Measurements from ENCODE around the gene CREB3.

GRCh38 chr9:35757892-35758275 lies 25.4 kb downstream of the CREB3 start:
- TF ChIP-seq POLR2A (IDR thresholded peaks at IDR 0.05; ENCODE audit: low read length) (no peak), GATA1 (IDR thresholded peaks at IDR 0.05; ENCODE audit: low read depth, low read length) (no peak)
